NCI-H1105 treated with DMSO at 0.1 percent for 48 hours (cell line): ENCODE data around the gene PTPRD.
"Not testable (repeated sequence)": the region's sequence is repeated elsewhere in the genome, so short reads cannot be mapped to it uniquely, and the experiment has no call there.

ENCODE experiments used
- DNase-seq: peaks from one replicate; lab custom pipeline; 2025; lab: John Stamatoyannopoulos, UW

PTPRD gene

DNA sequence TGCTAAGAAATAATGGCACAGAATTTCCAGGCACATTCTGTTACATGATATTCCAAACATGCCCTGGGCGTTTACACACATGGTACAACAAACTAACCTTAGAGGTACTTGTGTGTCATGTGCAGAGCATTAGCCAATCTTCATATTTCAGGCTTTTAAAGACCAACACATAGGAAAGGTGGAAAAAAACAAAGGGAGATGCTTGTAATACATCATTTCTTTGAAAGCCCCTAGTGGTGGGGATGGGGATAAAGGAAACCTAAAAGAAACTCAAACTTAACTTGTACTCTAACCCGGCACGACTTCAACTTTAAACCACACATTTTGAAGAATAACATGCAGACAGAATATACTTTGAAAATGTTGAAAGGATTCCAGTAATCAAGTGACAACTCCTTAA, 133.6 kb downstream of the PTPRD start:
- DNase-seq: no peak

GRCh38 chr9:10449201-10449617, 163.6 kb downstream of the PTPRD start:
- DNase-seq: not testable (repeated sequence)

DNA sequence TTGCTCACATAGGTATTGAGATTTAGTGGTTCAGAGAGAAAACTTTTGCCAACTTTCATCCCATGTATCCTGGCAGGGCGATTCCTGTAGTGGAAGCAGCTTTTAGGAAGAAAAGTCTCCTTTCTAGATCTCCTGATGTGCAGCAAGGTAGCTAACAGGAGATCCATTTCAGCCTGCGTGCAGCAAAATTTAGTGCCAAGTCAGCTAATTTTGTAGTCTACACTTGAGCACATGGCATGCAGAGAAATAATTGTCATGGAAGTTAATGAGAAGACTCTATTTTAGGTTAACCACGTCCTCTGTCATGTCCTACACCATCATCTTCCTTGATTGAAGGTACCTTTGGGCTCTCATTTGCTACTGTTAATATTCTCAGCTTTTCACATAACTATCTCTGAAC, 165.8 kb downstream of the PTPRD start:
- DNase-seq: no peak

- DNase-seq: peak; percentile 96
These were observed 169.0 kb downstream of the PTPRD start for GRCh38 chr9:10443868-10444204.

- no peak for DNase-seq
These were observed 169.5 kb downstream of the PTPRD start for GRCh38 chr9:10443181-10443867.

DNA sequence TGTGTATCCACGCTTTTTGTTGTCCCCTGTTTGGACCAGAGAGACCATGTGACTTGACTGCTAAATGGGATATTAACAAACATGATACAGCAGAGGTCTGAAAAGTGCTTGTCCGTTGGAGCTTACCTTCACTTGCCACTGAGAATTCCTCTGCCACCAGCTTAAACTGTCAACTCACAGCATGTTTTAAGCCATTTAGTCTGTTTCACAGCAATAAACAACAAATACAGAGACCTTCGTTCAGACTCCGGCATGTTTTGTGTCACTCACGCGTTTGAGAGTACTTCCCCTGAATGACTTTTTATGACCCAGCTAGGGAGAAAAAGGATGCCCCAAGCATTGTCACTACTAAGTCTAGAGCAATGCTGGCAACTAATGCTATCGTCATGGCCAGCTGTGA, 173.8 kb downstream of the PTPRD start:
- no peak for DNase-seq

DNA sequence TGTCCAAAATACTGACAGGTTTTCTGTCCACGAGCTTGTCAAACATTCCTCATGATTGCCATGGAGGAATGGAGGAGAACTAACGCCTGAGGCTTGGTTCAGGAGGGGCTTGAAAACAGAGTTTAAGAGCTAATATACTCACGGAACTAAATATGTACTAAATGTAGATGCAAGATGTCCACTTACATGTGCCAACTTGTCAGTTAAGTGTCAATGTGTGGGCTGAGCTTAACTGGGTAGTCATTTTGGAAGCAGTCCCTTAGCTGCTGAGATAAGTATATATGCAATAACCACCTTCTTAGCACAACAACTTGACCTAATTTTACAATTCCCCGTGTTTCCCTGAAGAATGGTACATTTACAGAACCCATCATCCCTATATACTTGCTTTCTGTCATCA, 176.0 kb downstream of the PTPRD start:
- DNase-seq: no peak

GRCh38 chr9:10434412-10434811, 178.4 kb downstream of the PTPRD start:
- DNase-seq: no peak

DNA sequence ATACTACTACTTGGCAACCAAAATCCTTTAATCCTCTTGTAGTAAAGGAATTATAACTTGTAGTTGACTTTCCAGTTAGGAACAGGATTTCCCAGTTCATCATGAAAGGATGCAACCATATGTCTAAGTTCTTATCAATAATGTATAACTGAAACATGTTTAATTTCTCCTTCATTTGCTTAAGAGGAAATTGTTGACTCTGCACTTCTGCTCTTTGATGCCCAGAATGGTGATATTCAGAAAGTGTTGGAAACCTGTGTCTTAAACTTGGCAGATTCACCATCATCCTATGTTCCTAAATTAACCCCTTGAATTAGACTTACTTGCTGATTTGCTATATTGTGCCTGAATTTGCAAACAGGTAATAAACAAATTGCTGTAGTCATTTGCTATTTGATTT, 201.5 kb downstream of the PTPRD start:
- no peak for DNase-seq

- DNase-seq: no peak
These were observed 209.5 kb downstream of the PTPRD start for GRCh38 chr9:10403283-10403682.

DNA sequence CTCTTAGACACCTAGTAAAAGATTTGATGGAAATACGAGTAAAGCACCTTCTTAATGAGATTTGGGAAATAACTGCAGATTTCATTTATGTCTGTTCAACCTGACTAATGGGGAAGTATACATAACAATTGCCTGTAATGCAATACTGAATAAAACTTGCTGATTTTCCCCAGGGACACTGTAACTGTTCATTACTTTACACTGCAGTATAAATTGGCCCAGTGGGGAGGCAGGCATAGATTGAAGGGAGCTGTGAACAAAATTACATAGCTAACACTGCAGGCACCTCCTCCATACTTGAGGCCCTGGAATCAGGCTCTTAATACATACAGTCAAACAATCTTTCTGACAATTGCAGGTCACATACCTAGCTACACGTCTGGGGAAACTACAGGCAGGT, 216.2 kb downstream of the PTPRD start:
- no peak for DNase-seq

GRCh38 chr9:10387282-10387681, 225.5 kb downstream of the PTPRD start:
- no peak for DNase-seq

DNA sequence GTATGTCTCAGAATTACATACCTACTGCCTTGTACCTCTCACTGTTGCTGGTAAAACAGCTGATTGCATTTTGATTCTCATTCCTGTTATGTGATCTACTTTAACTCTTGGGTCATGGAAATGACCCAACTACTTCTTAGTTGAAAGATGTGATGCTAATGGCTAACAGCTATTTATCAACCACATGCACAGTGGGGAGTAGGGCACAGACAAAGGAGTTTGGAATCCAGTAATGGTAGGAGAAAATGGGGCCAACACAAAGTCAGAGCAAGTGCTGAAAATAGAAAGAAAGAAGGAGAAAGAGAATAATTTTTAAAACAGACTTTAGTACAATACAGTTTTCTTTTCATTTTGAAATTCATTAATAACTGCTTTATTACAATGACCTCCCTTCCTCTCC, 241.0 kb downstream of the PTPRD start:
- DNase-seq: no peak

GRCh38 chr9:10366171-10366779, 246.5 kb downstream of the PTPRD start:
- peak; percentile 60 for DNase-seq

- DNase-seq: no peak
These were observed 258.2 kb downstream of the PTPRD start for GRCh38 chr9:10354591-10354990.

DNA sequence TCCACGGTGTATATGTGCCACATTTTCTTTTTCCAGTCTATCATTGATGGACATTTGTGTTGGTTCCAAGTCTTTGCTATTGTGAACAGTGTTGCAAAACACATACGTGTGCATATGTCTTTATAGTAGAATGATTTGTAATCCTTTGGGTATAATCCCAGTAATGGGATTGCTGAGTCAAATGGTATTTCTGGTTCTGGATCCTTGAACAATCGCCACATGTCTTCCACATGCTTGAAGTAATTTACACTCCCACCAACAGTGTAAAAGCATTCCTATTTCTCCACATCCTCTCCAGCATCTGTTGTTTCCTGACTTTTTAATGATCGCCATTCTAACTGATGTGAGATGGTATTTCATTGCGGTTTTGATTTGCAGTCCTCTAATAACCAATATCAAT, 267.2 kb downstream of the PTPRD start:
- DNase-seq: not testable (repeated sequence)

DNA sequence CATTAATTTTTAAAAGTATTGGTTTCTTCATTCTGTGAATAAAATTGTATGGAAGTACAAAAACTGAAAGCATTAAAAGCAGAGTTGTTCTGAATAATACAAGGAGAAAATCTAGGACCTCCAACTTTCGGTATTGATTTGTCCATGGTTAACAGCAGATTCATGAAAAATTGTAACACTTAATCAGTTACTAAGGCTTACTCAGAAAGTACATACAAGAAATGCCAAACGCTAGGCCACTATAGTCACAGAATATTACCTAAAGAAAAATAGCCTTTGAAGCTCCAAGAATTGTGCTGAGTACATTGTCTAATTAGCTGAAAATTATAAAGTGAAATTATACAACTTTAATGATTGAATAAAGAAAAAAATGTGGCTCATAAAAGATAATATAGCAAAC, 271.7 kb downstream of the PTPRD start:
- no peak for DNase-seq

GRCh38 chr9:10339152-10339551, 273.6 kb downstream of the PTPRD start:
- DNase-seq: no peak

DNA sequence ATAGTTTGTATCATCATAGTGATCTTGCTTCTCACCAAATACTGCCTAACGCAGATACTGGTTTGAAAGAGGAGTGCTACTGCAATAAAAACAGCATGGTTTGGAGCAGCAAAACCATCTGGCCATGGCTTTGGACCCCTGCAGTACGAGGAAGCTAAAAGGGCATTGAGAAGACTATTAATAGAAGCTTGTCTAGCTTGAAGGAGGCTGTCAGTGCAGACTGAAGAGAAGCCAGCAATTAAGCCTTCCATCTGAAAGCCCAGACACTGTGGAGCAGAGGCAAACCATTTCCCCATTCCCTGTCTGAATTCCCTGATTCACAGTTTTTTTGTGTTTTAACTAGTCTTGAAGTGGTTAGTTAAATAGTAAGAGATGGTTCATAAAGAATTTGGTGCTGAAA, 281.6 kb downstream of the PTPRD start:
- DNase-seq: no peak

- DNase-seq: no peak
These were observed 330.7 kb downstream of the PTPRD start for GRCh38 chr9:10282084-10282483.

- DNase-seq: peak; percentile 20
These were observed 337.8 kb downstream of the PTPRD start for GRCh38 chr9:10274988-10275387.

DNA sequence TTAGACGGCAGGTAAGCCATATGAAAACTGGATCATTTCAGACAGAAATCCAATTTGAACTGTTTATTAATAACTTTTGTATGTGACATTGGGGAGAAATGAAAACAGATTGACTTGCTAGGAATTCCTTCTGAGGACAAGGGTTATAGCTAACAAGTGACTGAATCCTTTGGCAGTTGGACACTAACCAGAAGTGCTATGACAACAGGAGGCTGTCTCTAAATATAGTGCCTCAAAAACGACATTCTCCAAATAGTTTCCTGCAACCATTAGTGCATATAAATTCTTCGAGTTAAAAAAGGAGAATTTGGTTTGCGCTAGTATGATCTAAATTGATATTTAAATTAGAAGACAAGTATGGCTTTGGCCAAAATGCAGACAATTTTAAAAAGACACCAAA, 338.6 kb downstream of the PTPRD start:
- DNase-seq: no peak

DNA sequence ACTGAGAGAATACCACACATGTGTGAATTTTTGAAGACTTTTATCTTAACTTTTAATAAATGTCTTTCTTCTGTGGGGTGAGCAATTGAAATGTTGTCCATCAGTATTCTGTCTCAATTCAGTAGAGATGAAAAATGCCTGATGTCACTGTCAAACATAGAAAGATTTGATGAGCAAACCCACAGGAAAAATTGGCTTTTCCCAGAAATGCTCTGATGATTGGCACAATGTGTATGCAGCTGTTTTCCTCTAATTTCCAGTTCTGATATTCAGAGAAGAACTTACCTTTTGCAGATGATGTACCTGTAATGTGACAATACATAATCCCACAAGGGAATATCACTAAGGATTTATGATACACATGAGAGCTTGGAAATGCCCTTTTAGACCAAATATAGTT, 340.0 kb downstream of the PTPRD start:
- DNase-seq: no peak
